HEK293 (cell line): Measurements from ENCODE around the gene LARP1.

Source experiments
- CTCF ChIP-seq: fragments of 450-650 bp; formaldehyde crosslinking; IDR thresholded peaks from 2 replicates; pipeline ENCODE4 v1.5.1; 2016; ENCODE audit warnings: missing biosample characterization, missing genetic modification characterization
- RBAK ChIP-seq: fragments of 450-650 bp; formaldehyde crosslinking; IDR thresholded peaks from 2 replicates; pipeline ENCODE4 v1.5.1; 2016; ENCODE audit warnings: missing biosample characterization, missing genetic modification characterization
- REST ChIP-seq: fragments of 450-650 bp; formaldehyde crosslinking; IDR thresholded peaks from 2 replicates; pipeline ENCODE4 v1.5.1; 2016; ENCODE audit warnings: missing biosample characterization, missing genetic modification characterization

GRCh38 chr5:154851351-154851750 lies 96.2 kb downstream of the LARP1 start:
- TF ChIP-seq REST (tag by site-specific recombination) = no peak
- TF ChIP-seq CTCF (tag by site-specific recombination) = no peak
- no peak for TF ChIP-seq RBAK
